CD4-positive, alpha-beta T cell treated with Interleukin-4 for 1 hour (primary cell): ENCODE measurements around the gene MTMR2.

Experiments used
- DNase-seq, 2 donors: peaks; one replicate each; pipeline ENCODE4 v3.0.0-alpha.2; 2020 to 2022

Gene MTMR2

GRCh38 chr11:95917193-95918036, 6.5 kb downstream of the MTMR2 start:
- no peak for DNase-seq

DNA sequence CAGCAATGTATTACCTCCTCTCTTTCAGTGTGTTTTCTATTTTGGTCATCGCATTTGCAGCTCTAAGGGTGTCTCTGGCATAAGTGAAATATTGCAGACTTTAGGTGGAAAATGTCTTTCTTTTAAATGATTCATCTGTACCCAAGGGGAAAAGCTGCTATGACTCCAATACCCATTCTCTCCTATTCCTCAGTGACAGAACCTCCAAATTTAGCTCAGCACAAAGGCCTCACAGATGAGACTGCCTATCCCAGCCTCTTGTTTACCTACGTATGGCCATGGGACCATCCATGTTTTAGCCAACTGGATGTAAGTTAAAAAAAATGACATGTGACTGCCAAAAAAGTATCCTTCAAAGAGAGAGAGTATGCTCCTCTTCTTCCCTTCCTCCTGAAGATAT, 7.9 kb downstream of the MTMR2 start:
- no peak for DNase-seq

DNA sequence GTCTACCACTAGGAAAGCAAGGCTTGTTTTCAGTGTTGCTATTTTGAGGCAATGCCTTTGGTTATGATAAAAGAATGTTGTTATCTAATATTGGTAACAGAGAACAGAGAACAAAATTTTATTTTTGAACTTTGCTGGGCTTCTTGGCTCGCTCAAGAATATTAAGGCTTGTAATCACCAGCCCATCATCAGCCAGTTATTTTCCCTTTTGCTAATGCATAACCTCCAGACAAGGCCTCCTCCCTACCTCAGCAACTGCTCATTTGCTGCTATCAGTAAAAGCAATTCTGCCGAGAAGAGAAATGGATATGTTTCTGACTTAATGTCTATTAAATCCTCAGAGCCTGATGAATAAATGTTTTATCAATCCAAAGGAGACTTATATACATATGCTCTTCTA, 8.9 kb downstream of the MTMR2 start:
- no peak for DNase-seq

- DNase-seq = no peak
These were observed 9.9 kb downstream of the MTMR2 start for GRCh38 chr11:95913830-95914615.

DNA sequence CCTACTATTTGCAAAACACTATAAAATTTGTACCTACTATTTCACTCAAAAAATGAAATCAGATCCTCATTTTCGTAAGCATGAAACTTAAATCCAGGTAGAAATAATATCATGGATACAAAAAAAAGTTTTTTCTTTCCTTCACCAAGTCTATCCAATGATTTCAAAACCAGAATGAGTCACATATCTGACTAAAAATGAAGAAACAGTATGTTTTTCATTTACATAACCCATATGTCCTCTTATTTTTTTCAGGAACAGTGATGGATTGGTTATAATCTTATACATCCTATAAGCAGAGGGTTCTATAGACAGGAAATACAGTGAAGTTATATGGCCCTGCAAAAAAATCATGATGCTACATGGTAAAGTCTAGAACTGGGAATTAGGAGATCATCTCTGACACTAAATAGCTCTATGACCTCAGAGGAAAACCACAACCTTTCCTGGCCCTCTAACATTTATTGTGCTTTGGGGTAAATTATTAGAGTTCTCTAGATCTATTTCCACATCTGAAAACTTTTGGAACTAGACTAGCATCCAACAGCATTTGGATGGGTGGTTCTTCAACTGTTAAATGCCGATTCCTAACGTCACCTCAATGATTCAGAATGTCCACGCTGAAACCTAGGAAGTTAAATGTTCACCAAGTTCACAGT, 10.9 kb downstream of the MTMR2 start:
- no peak for DNase-seq

DNA sequence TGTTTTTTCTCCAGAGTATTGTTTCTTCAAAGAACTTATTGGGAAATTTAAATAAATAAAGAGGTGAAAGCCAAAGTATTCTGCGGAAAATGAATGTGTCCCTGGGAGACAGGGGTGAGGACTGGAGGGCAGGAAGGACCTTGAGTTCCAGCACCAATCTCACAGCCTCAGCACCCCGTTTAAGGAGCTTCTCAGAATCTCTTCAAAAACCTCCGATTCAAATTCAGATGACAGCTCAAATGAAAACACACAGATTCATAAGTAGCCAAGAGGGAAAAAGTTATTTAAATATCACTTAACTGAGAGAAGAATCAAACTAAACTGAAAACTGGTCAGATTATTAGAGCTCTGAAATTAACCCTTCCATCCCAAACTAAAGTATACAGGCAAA, 12.5 kb downstream of the MTMR2 start:
- no peak for DNase-seq

DNA sequence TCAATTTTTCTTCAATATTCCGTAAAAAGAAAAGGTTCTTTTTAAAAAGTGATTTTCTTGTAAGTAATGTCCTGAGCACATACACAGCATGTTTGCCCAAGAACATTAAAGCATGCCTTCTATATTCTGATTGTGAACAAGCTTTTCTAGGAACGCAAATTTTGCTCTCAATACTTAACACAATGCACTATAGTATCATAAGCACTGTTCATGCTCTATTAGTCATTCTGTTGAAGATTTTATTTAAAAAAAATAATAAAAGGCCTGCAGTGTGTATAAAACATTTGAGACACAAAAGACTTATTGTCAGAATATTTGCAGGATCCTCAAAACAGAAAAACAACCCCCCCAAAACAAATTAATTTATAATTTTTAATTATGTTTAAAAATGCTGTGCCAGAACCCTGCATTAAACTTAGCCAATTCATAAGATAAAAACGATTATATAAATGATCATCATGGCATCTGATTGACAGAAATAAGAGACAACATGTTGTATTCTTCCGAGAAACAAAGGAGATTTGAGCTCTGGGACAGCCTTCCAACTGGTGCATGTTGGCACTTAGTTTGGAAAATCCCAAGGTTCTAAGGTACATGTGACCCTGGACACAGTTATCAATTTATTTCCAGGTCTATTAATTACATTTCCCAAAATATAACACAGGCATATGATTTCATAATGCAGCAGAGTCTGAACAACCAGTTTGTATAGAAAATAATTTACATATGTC, 13.1 kb downstream of the MTMR2 start:
- no peak for DNase-seq

DNA sequence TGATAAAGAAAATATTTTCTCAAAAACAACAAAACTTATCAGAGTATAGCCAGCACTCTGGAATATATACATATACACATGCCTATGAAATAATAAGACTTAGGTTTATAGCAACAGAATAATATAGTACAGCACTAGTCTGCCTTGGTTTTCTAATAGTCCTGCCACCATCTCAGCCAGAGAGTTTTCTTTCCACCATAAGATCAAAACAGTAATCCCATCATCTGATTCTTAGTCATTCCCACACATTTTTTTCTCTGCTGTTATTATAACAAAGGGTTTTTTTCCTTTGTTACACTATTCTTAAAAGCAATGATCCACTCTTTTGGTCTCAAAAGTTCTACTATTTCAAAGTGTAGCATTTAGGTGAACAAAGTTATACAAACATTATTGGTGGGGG, 15.1 kb downstream of the MTMR2 start:
- DNase-seq = no peak

GRCh38 chr11:95907476-95907875, 16.4 kb downstream of the MTMR2 start:
- no peak for DNase-seq

GRCh38 chr11:95904009-95904650, 19.8 kb downstream of the MTMR2 start:
- DNase-seq = no peak

DNA sequence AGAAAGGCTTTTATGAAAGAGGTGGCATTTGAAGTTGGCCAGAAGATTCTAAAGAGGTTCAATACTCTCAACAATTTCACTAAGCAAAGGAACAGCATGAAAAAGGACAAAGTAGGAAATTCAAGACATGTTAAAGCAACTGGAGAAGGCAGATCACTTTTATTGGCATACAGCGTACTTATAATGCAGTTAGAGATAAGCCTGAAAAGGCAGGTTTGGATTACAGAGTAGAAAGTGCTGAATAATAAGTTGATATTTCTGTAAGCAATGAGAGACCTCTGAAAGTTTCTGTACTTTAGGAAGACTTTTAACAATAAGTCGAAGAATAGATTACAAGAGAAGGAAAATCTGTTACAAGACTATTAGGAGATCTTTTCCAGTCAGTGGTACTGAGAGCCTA, 25.1 kb downstream of the MTMR2 start:
- DNase-seq = no peak

GRCh38 chr11:95897731-95898130, 26.2 kb downstream of the MTMR2 start:
- no peak for DNase-seq

DNA sequence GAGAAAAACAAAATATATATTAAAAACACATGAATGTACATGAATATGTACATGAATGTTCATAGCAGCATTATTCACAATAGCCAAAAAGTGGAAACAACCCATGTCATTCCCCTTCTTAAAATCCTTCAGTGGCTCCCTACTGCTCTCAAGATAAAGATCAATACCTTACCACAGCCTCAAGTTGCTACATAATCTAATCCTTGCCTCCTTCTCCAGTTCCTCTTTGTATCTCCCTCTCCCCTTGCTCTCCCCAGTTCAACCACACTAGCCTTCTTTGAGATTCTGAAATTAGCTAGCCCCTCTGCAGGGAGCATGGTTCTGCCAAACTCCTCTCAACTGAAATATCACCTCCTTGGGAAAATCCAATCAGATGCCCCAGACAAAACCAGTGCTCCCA, 28.1 kb downstream of the MTMR2 start:
- DNase-seq = no peak

- DNase-seq = no peak
These were observed 30.9 kb downstream of the MTMR2 start for GRCh38 chr11:95892892-95893570.

DNA sequence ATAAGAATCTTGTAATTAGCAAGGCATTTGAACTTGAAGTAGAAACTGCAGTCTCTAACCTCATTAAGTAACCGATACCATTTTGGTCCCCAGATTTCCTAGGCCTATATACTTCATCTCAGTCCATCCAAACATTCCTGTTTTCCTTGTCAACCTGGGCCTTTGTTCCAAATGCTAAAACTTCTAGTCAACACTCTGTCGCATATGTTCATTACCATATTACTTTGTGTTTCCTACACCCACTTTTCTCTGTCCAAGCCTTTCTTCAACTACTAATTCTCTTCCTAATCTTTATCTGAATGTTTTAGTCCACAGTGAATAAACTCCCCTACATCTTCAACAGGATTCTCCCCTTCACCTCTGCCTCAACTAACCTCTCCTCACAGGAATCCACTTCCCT, 31.4 kb downstream of the MTMR2 start:
- DNase-seq = no peak

- DNase-seq = no peak
These were observed 32.3 kb downstream of the MTMR2 start for GRCh38 chr11:95891423-95892170.

DNA sequence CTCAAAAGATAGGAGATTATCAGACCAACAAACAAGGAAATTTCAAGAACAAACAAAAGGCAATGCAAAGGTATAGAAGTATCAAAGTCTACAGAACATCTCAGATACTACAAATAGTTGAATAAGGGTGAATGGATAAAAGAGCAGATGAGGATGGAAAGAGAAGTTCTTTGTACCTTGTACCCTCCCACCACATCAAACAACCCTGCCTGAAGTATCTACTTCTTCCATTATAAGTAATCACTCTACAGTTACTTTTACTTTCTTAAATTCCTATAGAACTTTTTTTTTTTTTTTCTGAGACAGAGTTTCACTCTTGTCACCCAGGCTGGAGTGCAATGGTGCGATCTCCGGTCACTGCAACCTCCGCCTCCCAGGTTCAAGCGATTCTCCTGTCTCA, 35.1 kb downstream of the MTMR2 start:
- no peak for DNase-seq

GRCh38 chr11:95888439-95888838, 35.5 kb downstream of the MTMR2 start:
- no peak for DNase-seq

GRCh38 chr11:95886462-95886861, 37.4 kb downstream of the MTMR2 start:
- no peak for DNase-seq

- DNase-seq = no peak
These were observed 39.1 kb downstream of the MTMR2 start for GRCh38 chr11:95884802-95885201.

DNA sequence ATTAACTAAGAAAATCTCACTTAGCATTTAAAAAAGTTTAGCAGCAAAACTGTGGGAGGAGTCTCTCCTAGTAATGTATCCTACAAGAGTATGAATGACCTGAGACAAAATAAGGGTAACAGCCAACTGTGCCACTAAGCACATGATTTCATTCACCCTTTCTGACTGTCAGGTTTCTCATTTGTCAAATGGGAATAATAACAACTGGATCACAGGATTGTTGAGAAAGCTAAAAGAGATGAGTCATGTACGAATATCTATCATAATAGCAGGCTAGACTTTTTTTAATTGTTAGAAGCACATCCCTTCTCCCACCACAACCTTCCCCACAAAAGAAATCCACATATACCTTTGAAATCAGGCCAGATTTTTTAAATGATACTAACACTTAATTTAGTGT, 39.5 kb downstream of the MTMR2 start:
- DNase-seq = no peak
